NCI-H345 treated with DMSO at 0.1 percent for 48 hours (cell line): ENCODE data around the gene SUN3.

Source experiments
- DNase-seq: peaks from one replicate; lab custom pipeline; 2025; ENCODE audit not compliant: unreplicated experiment; lab: John Stamatoyannopoulos, UW

Gene SUN3

GRCh38 chr7:47979832-47980181 lies 49.1 kb downstream of the SUN3 start:
- no peak for DNase-seq

- peak; percentile 82 for DNase-seq
These were observed 49.6 kb downstream of the SUN3 start, which contains the start of gene HUS1 for GRCh38 chr7:47979145-47979831. Gene HUS1, minus strand, starts transcription at chr7:47979615. Its CDS starts 96 bp downstream, at chr7:47979519.

GRCh38 chr7:47978790-47979144 lies 50.1 kb downstream of the SUN3 start:
- DNase-seq = no peak

- no peak for DNase-seq
These were observed 55.2 kb downstream of the SUN3 start for GRCh38 chr7:47973739-47974138.

GRCh38 chr7:47970761-47971160 lies 58.1 kb downstream of the SUN3 start:
- DNase-seq = no peak

GRCh38 chr7:47968847-47969774 lies 59.8 kb downstream of the SUN3 start:
- DNase-seq = peak; percentile 36

GRCh38 chr7:47967708-47968107 lies 61.2 kb downstream of the SUN3 start:
- no peak for DNase-seq

- no peak for DNase-seq
These were observed 61.8 kb downstream of the SUN3 start for GRCh38 chr7:47967123-47967522.

- DNase-seq = no peak
These were observed 63.5 kb downstream of the SUN3 start for GRCh38 chr7:47965456-47965855.

- no peak for DNase-seq
These were observed 66.6 kb downstream of the SUN3 start for GRCh38 chr7:47962262-47962661.

- no peak for DNase-seq
These were observed 71.8 kb downstream of the SUN3 start for GRCh38 chr7:47957156-47957555.

GRCh38 chr7:47956220-47956619 lies 72.7 kb downstream of the SUN3 start:
- DNase-seq = no peak

- DNase-seq = no peak
These were observed 74.5 kb downstream of the SUN3 start for GRCh38 chr7:47954231-47954911.

- no peak for DNase-seq
These were observed 75.1 kb downstream of the SUN3 start for GRCh38 chr7:47953822-47954221.

- no peak for DNase-seq
These were observed 76.7 kb downstream of the SUN3 start for GRCh38 chr7:47952224-47952623.

- DNase-seq = peak; percentile 2
These were observed 77.5 kb downstream of the SUN3 start for GRCh38 chr7:47951374-47951773.

GRCh38 chr7:47950714-47951113 lies 78.2 kb downstream of the SUN3 start:
- no peak for DNase-seq

GRCh38 chr7:47949703-47950102 lies 79.2 kb downstream of the SUN3 start:
- no peak for DNase-seq

- DNase-seq = no peak
These were observed 80.6 kb downstream of the SUN3 start, which contains the start of gene PKD1L1 for GRCh38 chr7:47948141-47948790. Gene PKD1L1, minus strand, starts transcription at chr7:47948466. Its CDS starts 26 bp downstream, at chr7:47948440.

GRCh38 chr7:47947355-47947749 lies 81.6 kb downstream of the SUN3 start:
- no peak for DNase-seq
